Bronchial epithelial cell (primary cell): ENCODE measurements around the gene C3. TPM values are rescaled to one million over a fixed set of nuclear protein-coding genes. Genes with fewer than 3 reads are reported as not detected.

Experiments
- DNase-seq: peaks from one replicate; pipeline ENCODE4 v3.0.0-alpha.2; 2010; ENCODE audit warnings: low read depth
- FAIRE-seq: peaks from 2 replicates; lab custom pipeline; 2011; peaks lifted over from hg19 to GRCh38; lab: Jason Lieb, UNC
- H3K27me3 ChIP-seq: 2 replicates; pipeline ENCODE4 v1.5.1; 2011; ENCODE audit warnings: low read length; ENCODE audit not compliant: control insufficient read depth, insufficient read depth
- H3K36me3 ChIP-seq: 2 replicates; pipeline ENCODE4 v1.5.1; 2011; ENCODE audit warnings: low read length; ENCODE audit not compliant: control insufficient read depth, insufficient read depth
- H3K4me3 ChIP-seq: 2 replicates; pipeline ENCODE4 v1.5.1; 2011; ENCODE audit warnings: mild to moderate bottlenecking, low read depth, low read length, control low read depth
- total RNA-seq: library from RNA; depleted of rRNA; stranded (reverse); fragments of >200 nt; gene quantifications from 2 replicates; pipeline ENCODE4 v1.2.1, GENCODE V29; 2014
- TF ChIP-seq, protein P1 (sequence below): IDR thresholded peaks from 2 replicates; pipeline ENCODE4 v1.5.1; 2011; ENCODE audit warnings: mild to moderate bottlenecking, moderate library complexity, low read length, control low read depth, inconsistent platforms; ENCODE audit not compliant: insufficient read depth, severe bottlenecking

C3 gene
- total RNA-seq, 1 donor from 2014 or later = 1.3 TPM

GRCh38 chr19:6733338-6734095 lies 13.1 kb upstream of the C3 start:
- DNase-seq (no peak), FAIRE-seq (no peak)
- Histone ChIP-seq H3K36me3 (peaks cover 20% of the 10 kb centered on the region), H3K4me3 (no peak overlapping the region), H3K27me3 (no peaks in the 10 kb centered on the region)
- TF ChIP-seq, protein P1, sequence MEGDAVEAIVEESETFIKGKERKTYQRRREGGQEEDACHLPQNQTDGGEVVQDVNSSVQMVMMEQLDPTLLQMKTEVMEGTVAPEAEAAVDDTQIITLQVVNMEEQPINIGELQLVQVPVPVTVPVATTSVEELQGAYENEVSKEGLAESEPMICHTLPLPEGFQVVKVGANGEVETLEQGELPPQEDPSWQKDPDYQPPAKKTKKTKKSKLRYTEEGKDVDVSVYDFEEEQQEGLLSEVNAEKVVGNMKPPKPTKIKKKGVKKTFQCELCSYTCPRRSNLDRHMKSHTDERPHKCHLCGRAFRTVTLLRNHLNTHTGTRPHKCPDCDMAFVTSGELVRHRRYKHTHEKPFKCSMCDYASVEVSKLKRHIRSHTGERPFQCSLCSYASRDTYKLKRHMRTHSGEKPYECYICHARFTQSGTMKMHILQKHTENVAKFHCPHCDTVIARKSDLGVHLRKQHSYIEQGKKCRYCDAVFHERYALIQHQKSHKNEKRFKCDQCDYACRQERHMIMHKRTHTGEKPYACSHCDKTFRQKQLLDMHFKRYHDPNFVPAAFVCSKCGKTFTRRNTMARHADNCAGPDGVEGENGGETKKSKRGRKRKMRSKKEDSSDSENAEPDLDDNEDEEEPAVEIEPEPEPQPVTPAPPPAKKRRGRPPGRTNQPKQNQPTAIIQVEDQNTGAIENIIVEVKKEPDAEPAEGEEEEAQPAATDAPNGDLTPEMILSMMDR = peak; percentile 25

- no peak for DNase-seq
- TF ChIP-seq, protein P1 = no peak
These were observed 12.4 kb upstream of the C3 start for GRCh38 chr19:6732803-6733337.

GRCh38 chr19:6731822-6732221 lies 11.4 kb upstream of the C3 start:
- DNase-seq (no peak), FAIRE-seq (no peak)
- H3K4me3 ChIP-seq = no peak overlapping the region
- peaks cover 20% of the 10 kb centered on the region for H3K36me3 ChIP-seq
- TF ChIP-seq, protein P1 = no peak
- no peaks in the 10 kb centered on the region for H3K27me3 ChIP-seq

More at GRCh38 chr19:6732803-6733337, 12.4 kb upstream of the C3 start:
- no peak for FAIRE-seq
- Histone ChIP-seq H3K4me3 (no peak overlapping the region), H3K36me3 (peaks cover 20% of the 10 kb centered on the region), H3K27me3 (no peaks in the 10 kb centered on the region)

- Histone ChIP-seq H3K36me3 (peaks cover 20% of the 10 kb centered on the region), H3K27me3 (no peaks in the 10 kb centered on the region), H3K4me3 (no peak overlapping the region)
- FAIRE-seq = no peak
- no peak for DNase-seq
- TF ChIP-seq, protein P1 = no peak
These were observed 10.7 kb upstream of the C3 start for GRCh38 chr19:6730941-6731670.

- Histone ChIP-seq H3K36me3 (peaks cover 20% of the 10 kb centered on the region), H3K4me3 (peak overlapping the region; percentile 24), H3K27me3 (no peaks in the 10 kb centered on the region)
- DNase-seq (peak; percentile 52), FAIRE-seq (no peak)
- TF ChIP-seq, protein P1 = no peak
These were observed 9.8 kb upstream of the C3 start for GRCh38 chr19:6730153-6730804.
